IPS-18a (cell line): ENCODE results near the gene RSU1.

Experiments
- H3K27ac ChIP-seq: one replicate; pipeline ENCODE4 v1.5.1; 2013; ENCODE audit warnings: low read length
- H3K27me3 ChIP-seq: one replicate; pipeline ENCODE4 v1.6.1; 2013; ENCODE audit warnings: mild to moderate bottlenecking, low read length; ENCODE audit not compliant: control insufficient read depth, insufficient read depth
- H3K36me3 ChIP-seq: one replicate; pipeline ENCODE4 v1.6.1; 2013; ENCODE audit warnings: low read depth, low read length; ENCODE audit not compliant: control insufficient read depth
- H3K4me1 ChIP-seq: one replicate; pipeline ENCODE4 v1.6.1; 2013; ENCODE audit warnings: low read depth, low read length; ENCODE audit not compliant: control insufficient read depth
- H3K4me3 ChIP-seq: one replicate; pipeline ENCODE4 v1.5.1; 2013; ENCODE audit warnings: low read length
- H3K9ac ChIP-seq: one replicate; pipeline ENCODE4 v1.6.1; 2013; ENCODE audit warnings: mild to moderate bottlenecking, low read length, moderate library complexity
- H3K9me3 ChIP-seq: one replicate; pipeline ENCODE4 v1.6.1; 2013; ENCODE audit warnings: low read depth, low read length; ENCODE audit not compliant: control insufficient read depth

RSU1 gene

DNA sequence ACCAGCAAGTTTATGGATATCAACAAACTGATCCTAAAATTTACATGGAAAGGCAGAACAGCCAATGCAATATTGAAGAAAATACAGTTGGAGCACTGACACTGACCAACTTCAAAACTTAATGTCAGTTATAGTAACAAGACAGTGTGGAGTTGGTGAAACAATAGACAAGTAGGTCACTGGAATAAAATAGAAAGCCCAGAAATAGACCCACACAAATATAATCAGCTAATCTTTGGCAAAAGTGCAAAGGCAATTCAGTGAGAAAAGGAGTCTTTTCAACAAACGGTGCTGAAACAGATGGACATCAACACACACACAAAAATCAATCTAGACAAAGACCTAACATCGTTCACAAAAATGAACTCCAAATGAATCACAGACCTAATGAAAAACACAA lies 13.8 kb downstream of the RSU1 start:
- Histone ChIP-seq H3K4me3 (no peak overlapping the region), H3K4me1 (peaks cover 6% of the 10 kb centered on the region), H3K27me3 (no peaks in the 10 kb centered on the region), H3K27ac (no peak overlapping the region), H3K9me3 (no peaks in the 10 kb centered on the region), H3K36me3 (no peaks in the 10 kb centered on the region), H3K9ac (no peak overlapping the region)

DNA sequence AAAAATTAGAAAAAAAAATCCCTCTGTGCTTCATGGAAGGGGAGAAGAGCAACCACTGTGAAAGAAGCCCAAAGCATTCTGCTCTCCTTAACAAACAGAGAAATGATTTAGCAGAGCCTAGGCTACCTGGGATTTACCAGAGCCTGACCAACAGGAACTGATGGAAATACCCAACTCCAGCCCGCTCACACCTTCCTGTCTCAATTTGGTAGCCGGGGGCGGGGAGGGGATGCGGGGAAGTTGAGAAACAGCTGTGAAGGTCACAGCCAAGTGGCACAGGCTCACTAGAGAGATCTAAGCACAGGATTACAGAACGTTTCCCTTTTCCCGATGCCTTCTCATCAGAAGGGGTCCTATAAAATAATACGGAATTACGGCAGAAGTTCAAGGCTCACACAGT lies 17.6 kb downstream of the RSU1 start:
- Histone ChIP-seq H3K9ac (no peak overlapping the region), H3K4me3 (no peak overlapping the region), H3K4me1 (peaks cover 6% of the 10 kb centered on the region), H3K36me3 (no peaks in the 10 kb centered on the region), H3K9me3 (no peaks in the 10 kb centered on the region), H3K27me3 (no peaks in the 10 kb centered on the region), H3K27ac (no peak overlapping the region)

DNA sequence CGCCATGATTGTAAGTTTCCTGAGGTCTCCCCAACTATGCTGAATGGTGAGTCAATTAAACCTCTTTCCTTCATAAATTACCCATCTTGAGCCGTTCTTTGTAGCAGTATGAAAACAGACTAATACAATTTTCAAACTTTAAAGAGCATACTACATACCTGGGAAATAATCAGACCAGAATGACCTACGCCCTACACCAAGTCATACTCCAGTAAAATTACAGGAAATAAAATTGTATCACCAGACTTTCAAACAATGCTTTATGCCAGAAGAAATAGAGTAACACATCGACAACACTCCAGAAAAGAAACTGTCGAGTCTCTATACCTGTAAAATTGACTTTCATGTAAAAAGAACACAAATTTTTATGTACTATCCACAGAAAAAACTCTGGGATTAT lies 18.7 kb downstream of the RSU1 start:
- Histone ChIP-seq H3K27me3 (no peaks in the 10 kb centered on the region), H3K9me3 (no peaks in the 10 kb centered on the region), H3K4me1 (peaks cover 6% of the 10 kb centered on the region), H3K36me3 (no peaks in the 10 kb centered on the region), H3K9ac (no peak overlapping the region), H3K4me3 (no peak overlapping the region), H3K27ac (no peak overlapping the region)

DNA sequence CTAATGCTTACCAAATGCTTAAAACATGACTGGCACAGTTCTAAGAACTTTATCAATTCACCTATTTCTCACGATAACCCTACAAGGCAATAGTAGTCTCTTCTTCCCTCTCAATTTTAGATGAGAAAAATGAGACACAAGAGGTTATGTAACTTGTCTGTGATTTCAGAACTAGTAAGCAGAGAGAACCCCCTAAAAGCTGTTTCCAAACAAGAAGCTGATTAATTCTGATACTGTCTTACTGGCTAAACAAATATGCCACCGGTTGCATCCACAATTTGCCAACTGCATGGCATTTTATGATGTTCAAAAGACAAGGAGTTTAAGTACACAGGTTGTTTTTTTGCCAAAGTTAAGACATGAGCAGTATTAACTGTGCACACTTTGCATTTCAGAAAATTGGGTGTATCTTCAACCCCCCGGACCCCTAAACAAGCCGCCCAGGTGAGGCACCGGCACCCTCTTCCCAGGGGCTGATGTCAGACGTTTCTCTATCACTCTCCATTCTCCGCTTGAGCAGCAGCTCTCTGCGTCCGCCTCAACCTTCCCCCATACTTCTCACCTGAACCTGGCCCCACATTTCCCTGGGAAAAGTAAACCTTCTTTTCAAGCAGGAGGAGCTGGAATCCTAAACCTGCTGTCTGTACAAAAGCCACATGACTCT lies 21.7 kb downstream of the RSU1 start:
- Histone ChIP-seq H3K4me3 (no peak overlapping the region), H3K36me3 (no peaks in the 10 kb centered on the region), H3K27ac (no peak overlapping the region), H3K9me3 (no peaks in the 10 kb centered on the region), H3K4me1 (peaks cover 6% of the 10 kb centered on the region), H3K27me3 (no peaks in the 10 kb centered on the region), H3K9ac (no peak overlapping the region)

DNA sequence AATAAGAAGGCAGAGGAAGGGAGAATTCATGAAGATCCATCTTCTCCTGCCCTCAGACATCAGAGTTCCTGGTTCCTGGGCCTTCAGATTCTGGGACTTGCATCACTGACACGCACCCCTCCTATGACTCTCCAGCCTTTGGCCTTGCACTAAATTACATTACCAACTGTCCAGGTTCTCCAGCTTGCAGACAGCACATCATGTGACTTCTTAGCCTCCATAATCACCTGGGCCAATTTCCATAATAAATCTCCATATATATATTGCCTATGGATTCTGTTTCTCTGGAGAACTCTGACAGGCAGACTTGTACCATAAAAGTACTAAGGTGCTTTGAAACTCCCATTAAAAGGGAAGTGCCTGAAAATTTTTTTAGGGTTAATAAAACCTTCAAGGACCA lies 23.2 kb downstream of the RSU1 start:
- Histone ChIP-seq H3K27ac (no peak overlapping the region), H3K9me3 (no peaks in the 10 kb centered on the region), H3K27me3 (no peaks in the 10 kb centered on the region), H3K9ac (no peak overlapping the region), H3K4me1 (no peaks in the 10 kb centered on the region), H3K36me3 (no peaks in the 10 kb centered on the region), H3K4me3 (no peak overlapping the region)

DNA sequence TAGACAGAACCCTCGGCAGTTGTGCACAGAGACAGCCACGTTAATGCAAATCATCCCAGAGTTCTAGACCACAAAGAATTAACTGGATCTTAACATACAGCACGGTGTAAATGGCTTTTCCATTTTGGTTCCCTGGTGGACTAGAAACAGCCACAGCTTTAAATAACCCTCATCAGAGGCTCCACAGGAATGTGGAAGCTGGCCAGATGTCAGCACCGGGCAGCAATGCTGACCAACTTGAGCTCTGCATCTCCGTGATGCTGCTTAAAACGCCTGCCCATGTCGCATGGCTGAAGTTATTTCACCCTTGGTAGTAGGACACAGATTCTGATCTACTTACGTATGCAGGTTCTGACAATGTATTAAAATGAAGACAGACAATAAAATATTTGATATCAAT lies 24.5 kb downstream of the RSU1 start:
- Histone ChIP-seq H3K4me1 (no peaks in the 10 kb centered on the region), H3K27me3 (no peaks in the 10 kb centered on the region)

DNA sequence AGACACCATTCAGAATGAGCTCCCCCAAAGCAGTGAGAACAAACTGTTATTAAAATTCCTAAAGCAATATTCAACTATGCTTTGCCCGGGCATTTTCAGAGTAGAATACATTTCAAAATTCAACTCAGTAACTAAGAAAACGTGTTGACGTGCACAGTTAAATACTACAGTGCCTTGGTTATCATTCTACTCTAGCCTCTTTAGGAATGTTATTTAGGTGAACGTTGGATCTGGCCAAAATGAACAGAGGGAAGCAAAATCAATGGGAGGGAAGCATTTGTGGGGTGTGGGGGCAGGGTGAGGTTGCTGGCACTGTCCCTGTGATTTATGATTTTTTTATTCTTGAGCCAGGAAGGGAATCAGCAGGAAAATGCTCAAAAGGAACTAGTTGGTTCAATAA lies 27.5 kb downstream of the RSU1 start:
- no peaks in the 10 kb centered on the region for H3K9me3 ChIP-seq
- no peaks in the 10 kb centered on the region for H3K36me3 ChIP-seq
- H3K4me1 ChIP-seq = no peaks in the 10 kb centered on the region
- no peaks in the 10 kb centered on the region for H3K27me3 ChIP-seq
- H3K27ac ChIP-seq = no peak overlapping the region
- no peak overlapping the region for H3K9ac ChIP-seq
- no peak overlapping the region for H3K4me3 ChIP-seq

More for the DNA sequence above, 24.5 kb downstream of the RSU1 start:
- H3K9ac ChIP-seq = no peak overlapping the region
- no peaks in the 10 kb centered on the region for H3K36me3 ChIP-seq
- no peak overlapping the region for H3K4me3 ChIP-seq
- H3K27ac ChIP-seq = no peak overlapping the region
- H3K9me3 ChIP-seq = no peaks in the 10 kb centered on the region

DNA sequence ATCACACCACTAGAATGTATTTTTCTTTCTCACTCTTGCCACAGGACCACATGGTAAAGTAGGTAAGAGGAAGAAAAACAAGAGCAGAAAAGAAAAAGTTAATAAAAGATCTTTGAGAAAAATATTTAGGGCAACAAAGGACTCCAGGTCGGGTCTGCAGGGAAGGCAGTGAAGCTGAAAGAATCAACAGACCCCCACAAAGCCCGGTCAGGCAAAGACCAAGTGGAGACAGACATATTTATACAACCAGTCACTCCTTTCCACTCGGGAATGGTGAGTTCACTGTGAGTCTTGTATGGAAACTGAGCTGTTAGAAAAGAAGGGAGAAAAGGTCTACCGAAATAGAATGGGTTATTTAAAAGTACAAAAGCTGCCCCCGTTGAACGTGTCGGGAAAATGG lies 28.0 kb downstream of the RSU1 start:
- H3K27ac ChIP-seq = no peak overlapping the region

DNA sequence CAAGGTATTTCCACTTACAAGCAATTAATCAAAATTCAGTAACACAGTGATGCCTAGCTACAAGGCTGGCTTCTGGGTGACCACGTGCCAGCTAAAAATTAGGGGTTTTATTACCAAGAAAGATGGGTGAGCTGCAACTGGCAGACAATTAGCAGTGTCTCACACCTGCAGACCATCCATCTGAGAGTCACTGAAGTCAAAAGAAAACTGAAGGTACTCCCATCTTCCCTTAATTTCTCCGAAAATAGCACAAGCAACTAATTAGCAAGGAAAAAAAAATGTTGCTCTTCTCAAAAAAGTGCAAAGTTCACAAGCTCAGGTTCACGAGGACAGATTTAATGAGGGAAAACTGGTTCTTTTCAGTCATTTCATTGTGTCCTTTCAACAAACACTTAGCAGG lies 28.4 kb downstream of the RSU1 start:
- H3K36me3 ChIP-seq = no peaks in the 10 kb centered on the region
- H3K27ac ChIP-seq = no peak overlapping the region
- H3K27me3 ChIP-seq = no peaks in the 10 kb centered on the region
- H3K9ac ChIP-seq = no peak overlapping the region
- no peak overlapping the region for H3K4me3 ChIP-seq
- no peaks in the 10 kb centered on the region for H3K9me3 ChIP-seq
- no peaks in the 10 kb centered on the region for H3K4me1 ChIP-seq

More for the DNA sequence above, 28.0 kb downstream of the RSU1 start:
- no peak overlapping the region for H3K9ac ChIP-seq
- H3K4me3 ChIP-seq = no peak overlapping the region
- no peaks in the 10 kb centered on the region for H3K27me3 ChIP-seq
- no peaks in the 10 kb centered on the region for H3K4me1 ChIP-seq
- H3K9me3 ChIP-seq = no peaks in the 10 kb centered on the region
- H3K36me3 ChIP-seq = no peaks in the 10 kb centered on the region

DNA sequence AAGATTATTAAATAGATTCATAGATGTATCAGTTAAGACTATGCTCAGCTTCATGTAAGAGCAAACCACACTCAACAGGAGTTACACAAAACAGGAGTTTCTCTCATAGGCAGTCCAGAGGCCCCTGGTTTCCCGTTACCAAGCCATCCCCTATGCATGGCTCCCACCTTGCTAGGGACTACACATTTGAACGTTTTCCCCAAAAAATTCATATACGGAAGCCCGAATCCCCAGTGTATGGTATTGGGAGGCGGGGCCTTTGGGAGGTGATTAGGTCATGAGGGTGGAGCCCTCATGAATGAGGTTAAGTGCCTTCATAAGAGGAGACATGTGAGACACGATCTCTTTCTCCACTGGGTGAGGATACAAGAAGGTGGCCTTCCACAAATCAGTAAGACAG lies 29.1 kb downstream of the RSU1 start:
- no peak overlapping the region for H3K4me3 ChIP-seq
- no peaks in the 10 kb centered on the region for H3K4me1 ChIP-seq
- no peaks in the 10 kb centered on the region for H3K27me3 ChIP-seq
- H3K9me3 ChIP-seq = no peaks in the 10 kb centered on the region
- no peaks in the 10 kb centered on the region for H3K36me3 ChIP-seq
- H3K27ac ChIP-seq = no peak overlapping the region
- H3K9ac ChIP-seq = no peak overlapping the region

DNA sequence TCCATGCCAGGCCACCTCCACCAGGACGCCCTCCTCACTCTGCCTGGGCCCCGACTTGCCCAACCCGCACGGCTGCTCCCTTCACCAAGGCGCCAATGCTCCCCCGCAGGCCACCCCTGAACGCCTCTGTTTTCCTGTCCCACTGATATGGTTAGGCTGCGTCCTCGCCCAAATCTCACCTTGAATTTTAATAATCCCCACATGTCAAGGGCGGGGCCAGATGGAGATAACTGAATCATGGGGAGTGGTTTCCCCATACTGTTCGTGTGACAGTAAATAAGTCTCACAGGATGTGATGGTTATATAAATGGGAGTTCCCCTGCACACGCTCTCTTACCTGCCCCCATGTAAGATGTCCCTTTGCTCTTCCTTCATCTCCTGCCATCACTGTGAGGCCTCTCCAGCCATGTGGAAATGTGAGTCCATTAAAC lies 29.8 kb downstream of the RSU1 start:
- H3K4me1 ChIP-seq = no peaks in the 10 kb centered on the region
- H3K9me3 ChIP-seq = no peaks in the 10 kb centered on the region
- H3K36me3 ChIP-seq = no peaks in the 10 kb centered on the region
- no peaks in the 10 kb centered on the region for H3K27me3 ChIP-seq
- no peak overlapping the region for H3K4me3 ChIP-seq
- H3K9ac ChIP-seq = no peak overlapping the region
- H3K27ac ChIP-seq = no peak overlapping the region

DNA sequence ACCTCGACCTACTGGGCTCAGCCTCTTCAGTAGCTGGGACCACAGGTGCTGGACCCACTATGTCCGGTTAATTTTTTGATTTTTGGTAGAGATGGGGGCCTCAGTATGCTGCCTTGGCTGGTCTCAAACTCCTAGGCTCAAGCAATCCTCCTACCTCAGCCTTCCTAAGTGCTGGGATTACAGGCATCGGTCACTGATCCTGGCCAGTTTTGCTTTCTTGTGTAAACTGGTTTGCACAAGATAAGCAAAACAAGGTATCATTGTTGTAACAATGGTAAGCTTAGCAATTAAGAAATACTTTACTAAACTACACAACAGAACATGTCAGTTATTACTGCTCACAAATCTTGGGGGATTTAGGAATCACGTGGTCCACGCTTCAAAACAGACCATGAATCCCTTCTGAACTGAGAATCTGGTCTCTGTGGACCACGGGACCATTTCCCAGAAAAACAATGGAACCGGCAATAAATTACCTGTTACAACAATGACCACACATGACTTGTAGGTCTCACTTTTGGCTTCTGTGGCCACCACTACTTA lies 36.8 kb downstream of the RSU1 start:
- no peaks in the 10 kb centered on the region for H3K27me3 ChIP-seq
- peaks cover 9% of the 10 kb centered on the region for H3K4me1 ChIP-seq
- no peak overlapping the region for H3K27ac ChIP-seq
- H3K36me3 ChIP-seq = no peaks in the 10 kb centered on the region
- H3K9ac ChIP-seq = no peak overlapping the region
- H3K4me3 ChIP-seq = no peak overlapping the region
- no peaks in the 10 kb centered on the region for H3K9me3 ChIP-seq
